Caco-2 (cell line): ENCODE results near the gene NLK. TPM values are rescaled to one million over a fixed set of nuclear protein-coding genes. Genes with fewer than 3 reads are reported as not detected.

Source experiments
- BruUV-seq: library from RNA; stranded (reverse); fragments of 400-500 nt; replicated peaks from 2 replicates; lab custom pipeline; 2021; lab: Mats Ljungman, UMichigan
- CTCF ChIA-PET: fragments of 300-600 bp; sonication (Branson Sonifier 250); formaldehyde crosslinking; loops from one replicate; lab custom pipeline; 2022; ENCODE audit warnings: antibody characterized with exemption; lab: Charles Lee
- POLR2A ChIA-PET: fragments of 300-600 bp; sonication (Branson Sonifier 250); formaldehyde crosslinking; loops from one replicate; lab custom pipeline; 2022; ENCODE audit warnings: antibody characterized with exemption; lab: Charles Lee
- DNase-seq, 2 experiments: peaks; one replicate each; pipeline versions ENCODE4 v3.0.0 to v3.0.0-alpha.2; 2020 to 2022
- H3K27me3 ChIP-seq: replicated peaks from 2 replicates; pipeline ENCODE4 v1.6.0; 2011; ENCODE audit warnings: low read length; ENCODE audit not compliant: control insufficient read depth, insufficient read depth
- H3K36me3 ChIP-seq: 2 replicates; pipeline ENCODE4 v1.5.1; 2011; ENCODE audit warnings: low read length; ENCODE audit not compliant: control insufficient read depth, insufficient read depth
- H3K4me1 ChIP-seq: fragments of 250-450 bp; sonication (Bioruptor Pico); 2 replicates; pipeline ENCODE4 v1.5.1; 2020; ENCODE audit warnings: mild to moderate bottlenecking
- H3K4me3 ChIP-seq: 2 replicates; pipeline ENCODE4 v1.5.1; 2011; ENCODE audit warnings: low read depth, mild to moderate bottlenecking, control low read depth, low read length
- H3K9me3 ChIP-seq: fragments of 250-450 bp; sonication (Bioruptor Pico); 2 replicates; pipeline ENCODE4 v1.5.1; 2020; ENCODE audit warnings: mild to moderate bottlenecking, moderate library complexity
- H3K27ac Mint-ChIP-seq: one replicate; pipeline ENCODE4 v1.8.0; 2022; ENCODE audit warnings: mixed read lengths; ENCODE audit not compliant: unreplicated experiment
- H3K27me3 Mint-ChIP-seq: one replicate; pipeline ENCODE4 v1.8.0; 2022; ENCODE audit warnings: mixed read lengths; ENCODE audit not compliant: insufficient read depth, unreplicated experiment
- H3K36me3 Mint-ChIP-seq: one replicate; pipeline ENCODE4 v1.8.0; 2022; ENCODE audit warnings: mild to moderate bottlenecking, mixed read lengths; ENCODE audit not compliant: insufficient read depth, unreplicated experiment
- H3K4me1 Mint-ChIP-seq: one replicate; pipeline ENCODE4 v1.8.0; 2022; ENCODE audit warnings: low read depth, mixed read lengths; ENCODE audit not compliant: unreplicated experiment
- H3K4me3 Mint-ChIP-seq: one replicate; pipeline ENCODE4 v1.8.0; 2022; ENCODE audit warnings: mild to moderate bottlenecking, moderate library complexity, mixed read lengths; ENCODE audit not compliant: unreplicated experiment
- H3K9me3 Mint-ChIP-seq: one replicate; pipeline ENCODE4 v1.8.0; 2022; ENCODE audit warnings: mixed read lengths; ENCODE audit not compliant: unreplicated experiment
- intact Hi-C: fragments of 100-400 bp; cut with micrococcal nuclease; formaldehyde crosslinking; loops from one replicate; pipeline ENCODE4 v1.10.0; 2022; ENCODE audit not compliant: unreplicated experiment
- total RNA-seq: library from RNA; stranded (reverse); gene quantifications from 2 replicates; pipeline ENCODE4 v1.2.3, GENCODE V29; 2022
- TF ChIP-seq, protein P1 (sequence below), 2 experiments: fragments of 200-600 bp in 1 of 2; IDR thresholded peaks; 1 replicate in 1 of 2; 2 replicates in 1 of 2; pipeline versions ENCODE4 v1.5.1 to v1.8.0; 2011 to 2022; ENCODE audit warnings: antibody characterized with exemption in 1 of 2, control low read depth in 1 of 2, inconsistent platforms in 1 of 2, low read depth in 1 of 2, low read length in 1 of 2, mild to moderate bottlenecking in 1 of 2, moderate library complexity in 1 of 2; ENCODE audit not compliant: insufficient read depth in 1 of 2, severe bottlenecking in 1 of 2, unreplicated experiment in 1 of 2

The NLK gene
- total RNA-seq, 1 experiment from 2014 or later, result 87.3 TPM

DNA sequence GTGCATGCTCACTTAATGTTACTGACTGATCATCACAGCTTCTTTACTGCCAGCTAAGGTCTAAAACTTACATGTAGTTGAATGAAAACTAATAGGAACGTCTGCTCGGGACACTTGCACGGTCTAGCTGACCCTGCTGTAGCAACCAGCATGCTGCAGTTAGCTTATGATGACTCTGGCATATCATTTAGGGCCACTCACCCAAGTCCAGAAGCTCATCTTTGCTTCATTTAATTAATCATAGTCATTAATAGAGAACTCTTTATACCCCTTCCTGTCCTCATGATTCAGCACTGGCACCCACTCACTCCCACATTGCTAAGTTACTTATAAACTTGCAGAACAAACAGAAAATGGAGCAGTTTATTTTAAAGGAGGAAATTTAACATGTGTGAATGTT lies 136.3 kb downstream of the NLK start:
- peaks cover 44% of the 10 kb centered on the region for H3K36me3 Mint-ChIP-seq
- H3K4me1 ChIP-seq, result peaks cover 7% of the 10 kb centered on the region
- TF ChIP-seq, protein P1, sequence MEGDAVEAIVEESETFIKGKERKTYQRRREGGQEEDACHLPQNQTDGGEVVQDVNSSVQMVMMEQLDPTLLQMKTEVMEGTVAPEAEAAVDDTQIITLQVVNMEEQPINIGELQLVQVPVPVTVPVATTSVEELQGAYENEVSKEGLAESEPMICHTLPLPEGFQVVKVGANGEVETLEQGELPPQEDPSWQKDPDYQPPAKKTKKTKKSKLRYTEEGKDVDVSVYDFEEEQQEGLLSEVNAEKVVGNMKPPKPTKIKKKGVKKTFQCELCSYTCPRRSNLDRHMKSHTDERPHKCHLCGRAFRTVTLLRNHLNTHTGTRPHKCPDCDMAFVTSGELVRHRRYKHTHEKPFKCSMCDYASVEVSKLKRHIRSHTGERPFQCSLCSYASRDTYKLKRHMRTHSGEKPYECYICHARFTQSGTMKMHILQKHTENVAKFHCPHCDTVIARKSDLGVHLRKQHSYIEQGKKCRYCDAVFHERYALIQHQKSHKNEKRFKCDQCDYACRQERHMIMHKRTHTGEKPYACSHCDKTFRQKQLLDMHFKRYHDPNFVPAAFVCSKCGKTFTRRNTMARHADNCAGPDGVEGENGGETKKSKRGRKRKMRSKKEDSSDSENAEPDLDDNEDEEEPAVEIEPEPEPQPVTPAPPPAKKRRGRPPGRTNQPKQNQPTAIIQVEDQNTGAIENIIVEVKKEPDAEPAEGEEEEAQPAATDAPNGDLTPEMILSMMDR (IDR thresholded peaks at IDR 0.05; ENCODE audit: insufficient read depth in 1 of 2, low read depth in 1 of 2, low read length in 1 of 2, severe bottlenecking in 1 of 2, unreplicated experiment in 1 of 2), result no peak
- no peaks in the 10 kb centered on the region for H3K36me3 ChIP-seq
- H3K4me1 Mint-ChIP-seq, result peaks cover 9% of the 10 kb centered on the region
- H3K27me3 Mint-ChIP-seq, result no peaks in the 10 kb centered on the region
- intact Hi-C loops, result no loop called here
- DNase-seq, result no peak
- POLR2A ChIA-PET, result no interaction called here
- no peak overlapping the region for H3K4me3 Mint-ChIP-seq
- no peak overlapping the region for H3K27ac Mint-ChIP-seq
- no TSS peak for BruUV-seq
- H3K9me3 ChIP-seq, result no peaks in the 10 kb centered on the region
- CTCF ChIA-PET, result interaction anchor here (0.5 to 0.8 kb wide), 2 partner anchors 93 to 373 kb away, joined by 3 read pairs; no protein-coding TSS in a partner anchor
- H3K9me3 Mint-ChIP-seq, result no peaks in the 10 kb centered on the region
- no peak overlapping the region for H3K4me3 ChIP-seq
- H3K27me3 ChIP-seq, result no peaks in the 10 kb centered on the region

DNA sequence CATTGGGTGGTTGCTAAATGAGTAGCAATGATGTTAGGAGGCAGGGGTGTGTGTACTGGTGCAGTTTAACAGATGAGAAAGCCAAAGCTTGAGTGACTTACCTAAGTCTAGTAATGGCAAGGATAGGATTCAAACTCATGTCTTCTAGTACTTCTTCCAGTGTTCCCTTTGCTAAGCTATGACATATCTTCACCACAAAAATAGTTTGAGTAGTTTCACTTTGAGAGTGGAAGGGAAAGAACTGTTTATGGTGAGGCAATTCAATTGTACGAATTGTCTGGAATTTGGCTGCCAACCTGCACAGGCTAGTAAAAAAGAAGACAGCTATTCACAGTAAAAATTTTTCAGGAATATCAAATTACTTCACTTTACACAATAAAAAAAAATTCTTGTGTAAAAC lies 138.0 kb downstream of the NLK start:
- Histone ChIP-seq H3K9me3 (no peaks in the 10 kb centered on the region), H3K36me3 (peaks cover 1% of the 10 kb centered on the region), H3K27me3 (no peaks in the 10 kb centered on the region), H3K4me1 (no peaks in the 10 kb centered on the region), H3K4me3 (no peak overlapping the region)
- Mint-ChIP-seq H3K9me3 (no peaks in the 10 kb centered on the region), H3K27me3 (no peaks in the 10 kb centered on the region), H3K27ac (no peak overlapping the region), H3K36me3 (peaks cover 42% of the 10 kb centered on the region), H3K4me1 (no peaks in the 10 kb centered on the region), H3K4me3 (no peak overlapping the region)
- no peak for DNase-seq
- ChIA-PET CTCF (no interaction called here), POLR2A (no interaction called here)
- intact Hi-C loops, result loop anchor here (10.0 kb wide), 2 partner anchors 136 to 296 kb away; partner anchors contain the start of gene NLK
- no TSS peak for BruUV-seq
- TF ChIP-seq, protein P1 (IDR thresholded peaks at IDR 0.05; ENCODE audit: insufficient read depth in 1 of 2, low read depth in 1 of 2, low read length in 1 of 2, severe bottlenecking in 1 of 2, unreplicated experiment in 1 of 2), result no peak

DNA sequence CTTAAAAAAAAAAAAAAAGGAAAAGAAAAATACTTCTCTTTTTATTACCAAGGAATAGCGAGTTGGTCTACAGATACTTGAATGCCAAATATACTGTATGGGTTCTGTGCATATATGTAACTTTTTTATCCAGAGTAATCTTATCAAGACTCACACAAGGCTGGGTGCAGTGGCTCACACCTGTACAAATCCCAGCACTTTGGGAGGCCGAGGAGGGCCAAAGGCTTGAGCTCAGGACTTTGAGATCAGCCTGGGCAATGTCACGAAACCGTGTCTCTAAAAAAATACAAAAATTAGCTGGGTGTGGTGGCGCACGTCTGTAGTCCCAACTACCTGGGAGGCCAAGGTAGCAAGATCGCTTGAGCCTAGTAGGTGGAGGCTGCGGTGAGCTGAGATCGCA lies 139.1 kb downstream of the NLK start:
- BruUV-seq, result no TSS peak
- Histone ChIP-seq H3K4me1 (no peaks in the 10 kb centered on the region), H3K9me3 (0 out of 2 replicates have a peak, but pooled peaks cover 6% of the 10 kb centered on the region), H3K36me3 (peaks cover 1% of the 10 kb centered on the region), H3K27me3 (no peaks in the 10 kb centered on the region), H3K4me3 (no peak overlapping the region)
- H3K9me3 Mint-ChIP-seq, result no peaks in the 10 kb centered on the region
- peaks cover 53% of the 10 kb centered on the region for H3K36me3 Mint-ChIP-seq
- POLR2A ChIA-PET, result no interaction called here
- no peak overlapping the region for H3K27ac Mint-ChIP-seq
- no peak overlapping the region for H3K4me3 Mint-ChIP-seq
- H3K4me1 Mint-ChIP-seq, result no peaks in the 10 kb centered on the region
- no peaks in the 10 kb centered on the region for H3K27me3 Mint-ChIP-seq
- DNase-seq, result no peak
- CTCF ChIA-PET, result interaction anchor here (0.7 kb wide), 1 partner anchor 19 kb away, joined by 3 read pairs; no protein-coding TSS in a partner anchor
- intact Hi-C loops, result loop anchor here (10.0 kb wide), 2 partner anchors 137 to 297 kb away; partner anchors contain the start of gene NLK
- TF ChIP-seq, protein P1 (IDR thresholded peaks at IDR 0.05; ENCODE audit: insufficient read depth in 1 of 2, low read depth in 1 of 2, low read length in 1 of 2, severe bottlenecking in 1 of 2, unreplicated experiment in 1 of 2), result no peak
